HEK293T (cell line): Measurements from ENCODE around the gene CNTN2.

Experiments
- ARNT ChIP-seq: fragments of 450-650 bp; IDR thresholded peaks from 2 replicates; pipeline ENCODE4 v1.6.1; 2017; ENCODE audit warnings: mild to moderate bottlenecking
- BHLHE40 ChIP-seq: fragments of 450-650 bp; IDR thresholded peaks from 2 replicates; pipeline ENCODE4 v1.6.1; 2016; ENCODE audit warnings: mild to moderate bottlenecking, moderate library complexity, borderline replicate concordance
- ELF4 ChIP-seq: fragments of 450-650 bp; IDR thresholded peaks from 2 replicates; pipeline ENCODE4 v1.6.1; 2017; ENCODE audit warnings: antibody characterized with exemption
- FOXK2 ChIP-seq: fragments of 450-650 bp; IDR thresholded peaks from 2 replicates; pipeline ENCODE4 v1.6.1; 2016; ENCODE audit warnings: mild to moderate bottlenecking
- FOXM1 ChIP-seq: fragments of 450-650 bp; IDR thresholded peaks from 2 replicates; pipeline ENCODE4 v1.6.1; 2017; ENCODE audit warnings: mild to moderate bottlenecking, borderline replicate concordance
- HDGF ChIP-seq: fragments of 450-650 bp; IDR thresholded peaks from 2 replicates; pipeline ENCODE4 v1.6.1; 2017; ENCODE audit warnings: antibody characterized with exemption, borderline replicate concordance
- LEF1 ChIP-seq: fragments of 450-650 bp; IDR thresholded peaks from 2 replicates; pipeline ENCODE4 v1.6.1; 2017; ENCODE audit warnings: mild to moderate bottlenecking, borderline replicate concordance
- NFRKB ChIP-seq: fragments of 450-650 bp; IDR thresholded peaks from 2 replicates; pipeline ENCODE4 v1.6.1; 2016; ENCODE audit warnings: mild to moderate bottlenecking, moderate library complexity
- SP1 ChIP-seq: fragments of 450-650 bp; IDR thresholded peaks from 2 replicates; pipeline ENCODE4 v1.6.1; 2017
- SUZ12 ChIP-seq: fragments of 450-650 bp; IDR thresholded peaks from 2 replicates; pipeline ENCODE4 v1.6.1; 2016; ENCODE audit warnings: mild to moderate bottlenecking
- ZNF384 ChIP-seq: fragments of 450-650 bp; IDR thresholded peaks from 2 replicates; pipeline ENCODE4 v1.6.1; 2016
- TF ChIP-seq, protein P1 (sequence below): fragments of 450-650 bp; IDR thresholded peaks from 2 replicates; pipeline ENCODE4 v1.6.1; 2016

DNA sequence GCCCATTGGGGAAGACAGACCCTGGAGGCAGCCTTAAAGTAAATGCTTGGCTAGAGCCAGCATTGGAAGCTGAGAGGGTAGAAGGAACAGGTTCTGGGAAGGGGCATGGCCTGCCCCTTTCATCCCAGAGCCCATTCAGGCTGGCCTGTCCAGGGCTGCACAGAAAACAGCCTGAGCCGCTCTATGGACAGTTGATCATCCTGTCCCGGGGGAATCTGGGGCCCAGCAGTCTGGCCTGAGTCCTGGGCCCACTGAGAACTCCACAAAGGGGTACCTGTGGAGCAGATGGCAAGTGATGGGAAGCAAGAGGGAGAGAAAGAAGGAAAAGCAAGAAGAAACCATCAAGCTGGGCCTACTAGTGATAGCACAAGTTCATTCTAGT is 28.0 kb downstream of the CNTN2 start:
- TF ChIP-seq ARNT = no peak
- TF ChIP-seq, protein P1, sequence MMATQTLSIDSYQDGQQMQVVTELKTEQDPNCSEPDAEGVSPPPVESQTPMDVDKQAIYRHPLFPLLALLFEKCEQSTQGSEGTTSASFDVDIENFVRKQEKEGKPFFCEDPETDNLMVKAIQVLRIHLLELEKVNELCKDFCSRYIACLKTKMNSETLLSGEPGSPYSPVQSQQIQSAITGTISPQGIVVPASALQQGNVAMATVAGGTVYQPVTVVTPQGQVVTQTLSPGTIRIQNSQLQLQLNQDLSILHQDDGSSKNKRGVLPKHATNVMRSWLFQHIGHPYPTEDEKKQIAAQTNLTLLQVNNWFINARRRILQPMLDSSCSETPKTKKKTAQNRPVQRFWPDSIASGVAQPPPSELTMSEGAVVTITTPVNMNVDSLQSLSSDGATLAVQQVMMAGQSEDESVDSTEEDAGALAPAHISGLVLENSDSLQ = no peak
- no peak for TF ChIP-seq FOXM1
- TF ChIP-seq SP1 = no peak
- no peak for TF ChIP-seq SUZ12
- TF ChIP-seq NFRKB = no peak
- no peak for TF ChIP-seq FOXK2
- no peak for TF ChIP-seq LEF1
- no peak for TF ChIP-seq HDGF
- no peak for TF ChIP-seq ELF4
- TF ChIP-seq ZNF384 = no peak
- no peak for TF ChIP-seq BHLHE40
